Osteoblast (primary cell): ENCODE measurements around the gene CDH12. TPM values are rescaled to one million over a fixed set of nuclear protein-coding genes. Genes with fewer than 3 reads are reported as not detected.

Experiments
- DNase-seq: peaks from one replicate; pipeline ENCODE4 v3.0.0; 2011; ENCODE audit warnings: low spot score, mixed read lengths; ENCODE audit not compliant: insufficient read length; ENCODE audit errors: missing footprints
- H2AFZ ChIP-seq: 2 replicates; pipeline ENCODE4 v1.6.0; 2011; ENCODE audit warnings: mild to moderate bottlenecking, low read length
- H3K27ac ChIP-seq: 2 replicates; pipeline ENCODE4 v1.5.1; 2011; ENCODE audit warnings: mild to moderate bottlenecking, low read depth, low read length, moderate library complexity
- H3K27me3 ChIP-seq: 2 replicates; pipeline ENCODE4 v1.6.0; 2012; ENCODE audit warnings: mild to moderate bottlenecking, control low read depth, inconsistent platforms, low read length, moderate library complexity; ENCODE audit not compliant: insufficient read depth
- H3K36me3 ChIP-seq: 2 replicates; pipeline ENCODE4 v1.5.1; 2011; ENCODE audit warnings: mild to moderate bottlenecking, low read length, control low read depth, moderate library complexity; ENCODE audit not compliant: insufficient read depth
- H3K4me1 ChIP-seq: 2 replicates; pipeline ENCODE4 v1.5.1; 2011; ENCODE audit warnings: mild to moderate bottlenecking, low read length, control low read depth, moderate library complexity; ENCODE audit not compliant: insufficient read depth
- H3K4me2 ChIP-seq: 2 replicates; pipeline ENCODE4 v1.6.0; 2011; ENCODE audit warnings: mild to moderate bottlenecking, low read length; ENCODE audit not compliant: insufficient read depth
- H3K4me3 ChIP-seq: fragments of 200-600 bp; sonication (generic); 3 replicates; pipeline ENCODE4 v1.5.1; 2012; ENCODE audit warnings: mild to moderate bottlenecking, low read length, inconsistent platforms; ENCODE audit not compliant: insufficient read depth
- H3K79me2 ChIP-seq: 2 replicates; pipeline ENCODE4 v1.6.0; 2012; ENCODE audit warnings: mild to moderate bottlenecking, low read length, control low read depth, inconsistent platforms; ENCODE audit not compliant: insufficient read depth
- H3K9me3 ChIP-seq: 2 replicates; pipeline ENCODE4 v1.5.1; 2011; ENCODE audit warnings: low read depth, low read length, control low read depth
- H4K20me1 ChIP-seq: 2 replicates; pipeline ENCODE4 v1.6.0; 2012; ENCODE audit warnings: mild to moderate bottlenecking, low read length, control low read depth; ENCODE audit not compliant: insufficient read depth
- total RNA-seq: library from RNA; depleted of rRNA; stranded (reverse); fragments of >200 nt; gene quantifications from 2 replicates; pipeline ENCODE4 v1.2.3, GENCODE V29; 2012
- TF ChIP-seq, protein P1 (sequence below): IDR thresholded peaks from 2 replicates; pipeline ENCODE4 v1.5.1; 2011; ENCODE audit warnings: mild to moderate bottlenecking, low read depth, low read length, moderate library complexity; ENCODE audit errors: extremely low read depth

The CDH12 gene
- total RNA-seq, 1 donor: not detected

DNA sequence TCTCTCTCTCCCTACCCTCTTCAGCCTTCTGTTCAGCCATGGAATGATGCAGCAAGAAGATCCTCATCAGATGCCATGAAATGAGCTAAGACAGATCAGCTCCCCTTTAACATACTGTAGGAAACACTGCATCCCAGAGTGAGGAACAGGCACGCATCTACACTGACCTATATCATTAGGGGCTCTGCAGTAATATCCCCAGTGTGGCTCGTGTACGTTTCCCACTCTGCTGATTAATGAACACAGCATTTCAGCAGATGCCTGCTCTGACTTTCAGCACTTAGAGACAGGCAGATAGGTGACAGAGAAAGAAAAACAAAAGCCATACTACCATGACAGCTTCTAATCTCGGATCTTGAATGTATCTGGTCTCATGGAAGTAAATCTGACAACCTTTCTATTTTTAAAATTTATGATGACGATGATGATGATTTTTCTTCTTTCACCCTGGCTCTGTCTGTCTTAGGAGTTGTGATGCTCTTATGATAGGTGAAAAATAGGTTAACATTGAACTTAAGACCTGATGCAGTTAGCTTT is 750.3 kb downstream of the CDH12 start:
- no peak overlapping the region for H3K4me3 ChIP-seq
- no peaks in the 10 kb centered on the region for H3K27me3 ChIP-seq
- no peaks in the 10 kb centered on the region for H3K79me2 ChIP-seq
- H3K9me3 ChIP-seq: no peaks in the 10 kb centered on the region
- DNase-seq: no peak
- TF ChIP-seq, protein P1, sequence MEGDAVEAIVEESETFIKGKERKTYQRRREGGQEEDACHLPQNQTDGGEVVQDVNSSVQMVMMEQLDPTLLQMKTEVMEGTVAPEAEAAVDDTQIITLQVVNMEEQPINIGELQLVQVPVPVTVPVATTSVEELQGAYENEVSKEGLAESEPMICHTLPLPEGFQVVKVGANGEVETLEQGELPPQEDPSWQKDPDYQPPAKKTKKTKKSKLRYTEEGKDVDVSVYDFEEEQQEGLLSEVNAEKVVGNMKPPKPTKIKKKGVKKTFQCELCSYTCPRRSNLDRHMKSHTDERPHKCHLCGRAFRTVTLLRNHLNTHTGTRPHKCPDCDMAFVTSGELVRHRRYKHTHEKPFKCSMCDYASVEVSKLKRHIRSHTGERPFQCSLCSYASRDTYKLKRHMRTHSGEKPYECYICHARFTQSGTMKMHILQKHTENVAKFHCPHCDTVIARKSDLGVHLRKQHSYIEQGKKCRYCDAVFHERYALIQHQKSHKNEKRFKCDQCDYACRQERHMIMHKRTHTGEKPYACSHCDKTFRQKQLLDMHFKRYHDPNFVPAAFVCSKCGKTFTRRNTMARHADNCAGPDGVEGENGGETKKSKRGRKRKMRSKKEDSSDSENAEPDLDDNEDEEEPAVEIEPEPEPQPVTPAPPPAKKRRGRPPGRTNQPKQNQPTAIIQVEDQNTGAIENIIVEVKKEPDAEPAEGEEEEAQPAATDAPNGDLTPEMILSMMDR: no peak
- no peaks in the 10 kb centered on the region for H3K4me1 ChIP-seq
- H3K4me2 ChIP-seq: no peak overlapping the region
- no peak overlapping the region for H2AFZ ChIP-seq
- H4K20me1 ChIP-seq: no peaks in the 10 kb centered on the region
- no peak overlapping the region for H3K27ac ChIP-seq
- no peaks in the 10 kb centered on the region for H3K36me3 ChIP-seq

DNA sequence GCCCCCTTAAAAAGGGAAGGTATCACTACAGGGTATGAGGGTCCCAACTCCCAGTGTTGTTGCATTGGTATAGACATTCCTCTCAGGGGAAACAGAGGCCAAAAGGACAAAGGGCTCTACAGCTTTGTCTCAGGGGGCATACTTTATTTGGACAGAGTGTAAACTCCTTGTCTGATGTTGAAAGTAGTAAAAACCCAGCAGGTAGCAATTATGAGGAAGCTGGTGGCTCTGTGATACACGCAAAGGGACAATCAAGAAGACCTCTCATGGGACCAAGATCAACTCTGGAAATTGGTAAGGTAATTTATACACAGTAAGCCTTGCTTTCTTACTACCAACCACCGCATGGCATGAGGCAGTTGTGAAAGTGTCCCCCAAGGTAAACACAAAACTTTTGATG is 764.6 kb downstream of the CDH12 start:
- DNase-seq: no peak
- no peak overlapping the region for H2AFZ ChIP-seq
- H3K4me3 ChIP-seq: no peak overlapping the region
- H3K27me3 ChIP-seq: no peaks in the 10 kb centered on the region
- H3K36me3 ChIP-seq: no peaks in the 10 kb centered on the region
- no peaks in the 10 kb centered on the region for H4K20me1 ChIP-seq
- H3K79me2 ChIP-seq: no peaks in the 10 kb centered on the region
- TF ChIP-seq, protein P1: no peak
- no peaks in the 10 kb centered on the region for H3K9me3 ChIP-seq
- H3K27ac ChIP-seq: no peak overlapping the region
- H3K4me2 ChIP-seq: no peak overlapping the region
- no peaks in the 10 kb centered on the region for H3K4me1 ChIP-seq

DNA sequence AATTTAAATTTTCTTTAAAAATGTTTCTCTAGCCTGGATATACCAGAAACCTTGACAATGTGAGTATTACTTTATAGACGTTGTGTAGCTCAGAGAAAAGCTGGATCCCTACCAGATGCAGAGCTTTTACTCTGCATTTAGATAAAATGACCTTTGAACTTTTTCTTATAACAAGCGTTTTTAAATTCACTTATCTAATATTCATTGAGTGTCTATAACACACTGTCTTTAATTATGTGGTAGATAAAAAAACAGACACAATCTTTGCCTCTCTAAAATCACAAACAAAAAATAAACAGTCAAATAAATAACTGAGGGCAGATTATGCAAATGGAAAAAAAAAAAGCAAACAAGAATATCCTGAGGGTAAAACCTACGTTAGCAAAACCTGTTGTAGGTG is 773.6 kb downstream of the CDH12 start:
- Histone ChIP-seq H3K4me2 (no peak overlapping the region), H3K4me1 (no peaks in the 10 kb centered on the region), H3K27ac (no peak overlapping the region), H3K4me3 (no peak overlapping the region), H3K36me3 (no peaks in the 10 kb centered on the region), H2AFZ (no peak overlapping the region), H3K9me3 (peaks cover 3% of the 10 kb centered on the region), H3K79me2 (no peaks in the 10 kb centered on the region), H3K27me3 (no peaks in the 10 kb centered on the region), H4K20me1 (no peaks in the 10 kb centered on the region)
- no peak for DNase-seq
- TF ChIP-seq, protein P1: no peak

DNA sequence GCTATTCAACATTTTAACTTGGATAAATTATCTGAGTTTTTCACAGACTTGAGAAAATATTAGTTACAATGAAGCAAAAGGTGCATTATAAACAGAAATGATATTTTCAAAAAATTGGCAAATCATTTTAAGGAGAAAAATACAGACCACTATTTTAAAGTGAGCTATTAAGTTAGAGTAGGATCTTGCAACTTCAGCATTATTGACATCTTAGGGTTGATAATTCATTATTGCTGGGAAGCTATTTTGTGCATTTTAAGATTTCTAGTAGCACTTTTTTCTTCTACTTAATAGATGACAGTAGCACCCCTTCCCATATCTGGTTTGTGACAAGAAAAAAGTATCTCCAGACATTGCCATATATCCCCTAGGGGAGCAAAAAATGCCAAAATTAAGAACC is 774.1 kb downstream of the CDH12 start:
- no peak for DNase-seq
- no peaks in the 10 kb centered on the region for H3K79me2 ChIP-seq
- no peaks in the 10 kb centered on the region for H4K20me1 ChIP-seq
- peaks cover 3% of the 10 kb centered on the region for H3K9me3 ChIP-seq
- no peak overlapping the region for H2AFZ ChIP-seq
- no peaks in the 10 kb centered on the region for H3K36me3 ChIP-seq
- no peak overlapping the region for H3K27ac ChIP-seq
- no peak overlapping the region for H3K4me3 ChIP-seq
- TF ChIP-seq, protein P1: no peak
- H3K4me1 ChIP-seq: no peaks in the 10 kb centered on the region
- no peak overlapping the region for H3K4me2 ChIP-seq
- no peaks in the 10 kb centered on the region for H3K27me3 ChIP-seq
